Measurements from ENCODE around the gene CEP97.
A peak's percentile ranks its signal among the peaks of the same experiment; 100 is the strongest.
"Not testable (repeated sequence)": the region's sequence is repeated elsewhere in the genome, so short reads cannot be mapped to it uniquely, and the experiment has no call there.

The CEP97 gene

GRCh38 chr3:101724329-101725193 is at the start of gene CEP97:
TSS of gene CEP97 (plus strand) at chr3:101724614. CDS start at chr3:101724677, 63 bp downstream.
- DNase-seq (ENCODE audit: low spot score), result peak; percentile 87

- DNase-seq (ENCODE audit: low spot score), result no peak
These were observed 48.7 kb upstream of the CEP97 start for GRCh38 chr3:101675709-101676215.

GRCh38 chr3:101676216-101676764 is 48.1 kb upstream of the CEP97 start:
- DNase-seq (ENCODE audit: low spot score), result peak; percentile 83

GRCh38 chr3:101676765-101677435 is 47.5 kb upstream of the CEP97 start, which contains the start of gene ZBTB11:
TSS of gene ZBTB11 (minus strand) at chr3:101677132. CDS start at chr3:101676914, 218 bp downstream.
- DNase-seq (ENCODE audit: low spot score), result peak; percentile 100

GRCh38 chr3:101677436-101678286 is 46.8 kb upstream of the CEP97 start:
- no peak for DNase-seq (ENCODE audit: low spot score)

GRCh38 chr3:101678837-101679236 is 45.6 kb upstream of the CEP97 start:
- DNase-seq (ENCODE audit: low spot score), result not testable (repeated sequence)

GRCh38 chr3:101680466-101680865 is 43.9 kb upstream of the CEP97 start:
- DNase-seq (ENCODE audit: low spot score), result no peak

GRCh38 chr3:101685050-101685400 is 39.4 kb upstream of the CEP97 start:
- DNase-seq (ENCODE audit: low spot score), result no peak

- DNase-seq (ENCODE audit: low spot score), result no peak
These were observed 38.5 kb upstream of the CEP97 start for GRCh38 chr3:101685870-101686307.

GRCh38 chr3:101687142-101687931 is 37.1 kb upstream of the CEP97 start:
- DNase-seq (ENCODE audit: low spot score), result no peak

- DNase-seq (ENCODE audit: low spot score), result no peak
These were observed 35.1 kb upstream of the CEP97 start for GRCh38 chr3:101689286-101689685.

GRCh38 chr3:101690972-101691371 is 33.4 kb upstream of the CEP97 start:
- DNase-seq (ENCODE audit: low spot score), result no peak

- not testable (repeated sequence) for DNase-seq (ENCODE audit: low spot score)
These were observed 32.4 kb upstream of the CEP97 start for GRCh38 chr3:101691685-101692671.

- peak; percentile 67 for DNase-seq (ENCODE audit: low spot score)
These were observed 30.9 kb upstream of the CEP97 start for GRCh38 chr3:101693540-101693939.

GRCh38 chr3:101694836-101695235 is 29.6 kb upstream of the CEP97 start:
- not testable (repeated sequence) for DNase-seq (ENCODE audit: low spot score)

- DNase-seq (ENCODE audit: low spot score), result peak; percentile 77
These were observed 28.5 kb upstream of the CEP97 start for GRCh38 chr3:101695779-101696372.

GRCh38 chr3:101701696-101702634 is 22.4 kb upstream of the CEP97 start:
- DNase-seq (ENCODE audit: low spot score), result no peak

- DNase-seq (ENCODE audit: low spot score), result no peak
These were observed 21.7 kb upstream of the CEP97 start for GRCh38 chr3:101702726-101703125.

All from hematopoietic multipotent progenitor cell treated with erythropoietin and hydrocortisone succinate and interleukin-3 and kit ligand, for 15 days (in vitro differentiated cells).